Fibroblast of mammary gland (primary cell): Measurements from ENCODE around the gene ATP6V0A1.
"Not testable (repeated sequence)": the region's sequence is repeated elsewhere in the genome, so short reads cannot be mapped to it uniquely, and the experiment has no call there.

Experiments
- DNase-seq: peaks from one replicate; pipeline ENCODE4 v3.0.0-alpha.2; 2010; ENCODE audit warnings: low read depth
- H3K4me3 ChIP-seq: 2 replicates; pipeline ENCODE4 v1.5.1; 2011; ENCODE audit warnings: low read depth, mild to moderate bottlenecking, low read length, moderate library complexity; ENCODE audit not compliant: control insufficient read depth
- CTCF ChIP-seq: conservative IDR thresholded peaks from 2 replicates; pipeline ENCODE4 v1.5.1; 2011; ENCODE audit warnings: low read depth, low read length, inconsistent platforms; ENCODE audit not compliant: control insufficient read depth, insufficient read depth

Gene ATP6V0A1

GRCh38 chr17:42477173-42477572 is 18.5 kb downstream of the ATP6V0A1 start:
- H3K4me3 ChIP-seq: no peak overlapping the region
- no peak for DNase-seq
- no peak for TF ChIP-seq CTCF

GRCh38 chr17:42477824-42478223 is 19.1 kb downstream of the ATP6V0A1 start:
- DNase-seq, H3K4me3 ChIP-seq: not testable (repeated sequence)

- H3K4me3 ChIP-seq: no peak overlapping the region
- TF ChIP-seq CTCF: no peak
- DNase-seq: no peak
These were observed 25.6 kb downstream of the ATP6V0A1 start for GRCh38 chr17:42484304-42484703.

- DNase-seq: peak; percentile 25
- no peak overlapping the region for H3K4me3 ChIP-seq
- TF ChIP-seq CTCF: no peak
These were observed 27.0 kb downstream of the ATP6V0A1 start for GRCh38 chr17:42485680-42486079.

GRCh38 chr17:42488032-42488431 is 29.4 kb downstream of the ATP6V0A1 start:
- no peak for DNase-seq
- no peak overlapping the region for H3K4me3 ChIP-seq
- TF ChIP-seq CTCF: no peak

GRCh38 chr17:42493319-42493718 is 34.6 kb downstream of the ATP6V0A1 start:
- H3K4me3 ChIP-seq: no peak overlapping the region
- TF ChIP-seq CTCF: no peak
- DNase-seq: no peak

GRCh38 chr17:42494673-42495072 is 36.0 kb downstream of the ATP6V0A1 start:
- TF ChIP-seq CTCF: no peak
- no peak for DNase-seq
- no peak overlapping the region for H3K4me3 ChIP-seq
